Neural cell (in vitro differentiated cells): Measurements from ENCODE around the gene GDPD3. TPM values are rescaled to one million over a fixed set of nuclear protein-coding genes. Genes with fewer than 3 reads are reported as not detected.

Source experiments
- H2AFZ ChIP-seq: fragments of 200-600, 300-800 bp; sonication (generic), shearing (Covaris generic); 2 replicates; pipeline ENCODE4 v1.6.0; 2014; ENCODE audit warnings: low read depth, mild to moderate bottlenecking, antibody characterized with exemption, low read length, moderate library complexity
- H3F3A ChIP-seq: fragments of 200-600 bp; shearing (Covaris generic); 2 replicates; pipeline ENCODE4 v1.6.1; 2016; ENCODE audit warnings: mild to moderate bottlenecking, moderate library complexity, mixed read lengths, antibody characterized with exemption, low read length; ENCODE audit not compliant: insufficient read depth, poor library complexity, severe bottlenecking
- H3K27ac ChIP-seq: fragments of 200-600, 300-800 bp; sonication (generic), shearing (Covaris generic); 2 replicates; pipeline ENCODE4 v1.5.1; 2014; ENCODE audit warnings: mild to moderate bottlenecking, low read length, moderate library complexity
- H3K27me3 ChIP-seq: fragments of 300-800, 200-600 bp; sonication (generic), shearing (Covaris generic); 2 replicates; pipeline ENCODE4 v1.6.0; 2014; ENCODE audit warnings: mild to moderate bottlenecking, low read depth, low read length, moderate library complexity; ENCODE audit not compliant: insufficient read depth
- H3K36me3 ChIP-seq: fragments of 300-800, 200-600 bp; sonication (generic), shearing (Covaris generic); 2 replicates; pipeline ENCODE4 v1.5.1; 2014; ENCODE audit warnings: mild to moderate bottlenecking, antibody characterized with exemption, low read length, moderate library complexity; ENCODE audit not compliant: insufficient read depth
- H3K4me2 ChIP-seq: fragments of 300-800, 200-600 bp; sonication (generic), shearing (Covaris generic); 2 replicates; pipeline ENCODE4 v1.6.0; 2014; ENCODE audit warnings: mild to moderate bottlenecking, low read length
- H3K4me3 ChIP-seq: fragments of 300-800, 200-600 bp; sonication (generic), shearing (Covaris generic); 2 replicates; pipeline ENCODE4 v1.5.1; 2014; ENCODE audit warnings: mild to moderate bottlenecking, low read length, moderate library complexity
- H3K79me2 ChIP-seq: fragments of 200-600 bp; shearing (Covaris generic); replicated peaks from 2 replicates; pipeline ENCODE4 v1.6.0; 2014; ENCODE audit warnings: mild to moderate bottlenecking, low read length, moderate library complexity; ENCODE audit not compliant: insufficient read depth
- H3K9ac ChIP-seq: fragments of 300-800, 200-600 bp; sonication (generic), shearing (Covaris generic); 2 replicates; pipeline ENCODE4 v1.6.1; 2016; ENCODE audit warnings: mild to moderate bottlenecking, low read length, mixed read lengths
- H3K9me2 ChIP-seq: fragments of 200-600 bp; shearing (Covaris generic); 2 replicates; pipeline ENCODE4 v1.6.1; 2016; ENCODE audit warnings: mild to moderate bottlenecking, low read length, mixed read lengths; ENCODE audit not compliant: insufficient read depth
- H3K9me3 ChIP-seq: fragments of 200-600, 300-800 bp; sonication (generic), shearing (Covaris generic); 2 replicates; pipeline ENCODE4 v1.6.1; 2016; ENCODE audit warnings: mild to moderate bottlenecking, mixed run types, low read length, moderate library complexity, mixed read lengths
- H4K20me1 ChIP-seq: fragments of 200-600 bp; shearing (Covaris generic); 2 replicates; pipeline ENCODE4 v1.6.1; 2016; ENCODE audit warnings: mild to moderate bottlenecking, mixed run types; ENCODE audit not compliant: insufficient read depth
- CTCF ChIP-seq: fragments of 450-650 bp; IDR thresholded peaks from 2 replicates; pipeline ENCODE4 v1.5.1; 2014; ENCODE audit warnings: antibody characterized with exemption, mild to moderate bottlenecking, moderate library complexity; ENCODE audit not compliant: poor library complexity, severe bottlenecking
- EP300 ChIP-seq: fragments of 450-650 bp; conservative IDR thresholded peaks from 2 replicates; pipeline ENCODE4 v1.6.1; 2014; ENCODE audit warnings: antibody characterized with exemption, mild to moderate bottlenecking, moderate library complexity; ENCODE audit not compliant: poor library complexity, severe bottlenecking
- EZH2 ChIP-seq: fragments of 200-600, 300-800 bp; shearing (Covaris generic), sonication (generic); IDR thresholded peaks from 2 replicates; pipeline ENCODE4 v1.6.1; 2014; ENCODE audit warnings: antibody characterized with exemption, low read length, borderline replicate concordance, mild to moderate bottlenecking; ENCODE audit not compliant: insufficient read depth, poor library complexity, severe bottlenecking
- MXI1 ChIP-seq: fragments of 450-650 bp; conservative IDR thresholded peaks from 2 replicates; pipeline ENCODE4 v1.6.1; 2014; ENCODE audit warnings: antibody characterized with exemption, mild to moderate bottlenecking; ENCODE audit not compliant: poor library complexity, severe bottlenecking
- POLR2AphosphoS5 ChIP-seq: IDR thresholded peaks from 2 replicates; pipeline ENCODE4 v1.6.1; 2012
- RAD21 ChIP-seq: fragments of 450-650 bp; conservative IDR thresholded peaks from 2 replicates; pipeline ENCODE4 v1.6.1; 2014; ENCODE audit warnings: antibody characterized with exemption, mild to moderate bottlenecking, moderate library complexity
- REST ChIP-seq: IDR thresholded peaks from 2 replicates; pipeline ENCODE4 v1.6.1; 2012; ENCODE audit warnings: borderline replicate concordance
- SMC3 ChIP-seq: fragments of 450-650 bp; conservative IDR thresholded peaks from 2 replicates; pipeline ENCODE4 v1.6.1; 2014; ENCODE audit warnings: antibody characterized with exemption, mild to moderate bottlenecking, moderate library complexity; ENCODE audit not compliant: poor library complexity
- TAF1 ChIP-seq: IDR thresholded peaks from 2 replicates; pipeline ENCODE4 v1.6.1; 2012; ENCODE audit warnings: low read depth
- polyA plus RNA-seq: library from polyadenylated mRNA; depleted of rRNA; stranded (reverse); fragments of >200 nt; gene quantifications from 2 replicates; pipeline ENCODE4 v1.2.3, GENCODE V29; 2014

GDPD3 gene
- polyA plus RNA-seq, 1 donor from 2014 or later, result 2.7 TPM

GRCh38 chr16:30120340-30121105 is 7.2 kb upstream of the GDPD3 start:
- Histone ChIP-seq H3K9me3 (no peaks in the 10 kb centered on the region), H3K27ac (no peak overlapping the region), H3K27me3 (no peaks in the 10 kb centered on the region), H2AFZ (no peak overlapping the region), H3K4me3 (no peak overlapping the region), H4K20me1 (no peaks in the 10 kb centered on the region), H3K79me2 (no peaks in the 10 kb centered on the region), H3K4me2 (no peak overlapping the region), H3K9ac (no peak overlapping the region), H3K36me3 (no peaks in the 10 kb centered on the region), H3F3A (no peaks in the 10 kb centered on the region), H3K9me2 (no peaks in the 10 kb centered on the region)
- TF ChIP-seq CTCF (no peak), TAF1 (no peak), EZH2 (no peak), SMC3 (no peak), MXI1 (no peak), EP300 (no peak), RAD21 (no peak), POLR2AphosphoS5 (no peak), REST (no peak)

GRCh38 chr16:30119428-30119827 is 6.1 kb upstream of the GDPD3 start:
- Histone ChIP-seq H3F3A (no peaks in the 10 kb centered on the region), H2AFZ (no peak overlapping the region), H3K4me2 (no peak overlapping the region), H3K36me3 (no peaks in the 10 kb centered on the region), H3K4me3 (no peak overlapping the region), H4K20me1 (no peaks in the 10 kb centered on the region), H3K9me2 (no peaks in the 10 kb centered on the region), H3K27me3 (no peaks in the 10 kb centered on the region), H3K27ac (no peak overlapping the region), H3K9ac (no peak overlapping the region), H3K79me2 (no peaks in the 10 kb centered on the region), H3K9me3 (no peaks in the 10 kb centered on the region)
- no peak for TF ChIP-seq REST
- no peak for TF ChIP-seq TAF1
- no peak for TF ChIP-seq SMC3
- TF ChIP-seq CTCF, result no peak
- TF ChIP-seq EP300, result no peak
- no peak for TF ChIP-seq MXI1
- no peak for TF ChIP-seq EZH2
- TF ChIP-seq RAD21, result no peak
- no peak for TF ChIP-seq POLR2AphosphoS5
